Stimulated activated naive CD4-positive, alpha-beta T cell (primary cell): ENCODE results near the gene JSRP1.

Experiments used
- DNase-seq, 6 experiments: peaks; one replicate each; lab custom pipeline; 2025; lab: John Stamatoyannopoulos, UW

The JSRP1 gene

DNA sequence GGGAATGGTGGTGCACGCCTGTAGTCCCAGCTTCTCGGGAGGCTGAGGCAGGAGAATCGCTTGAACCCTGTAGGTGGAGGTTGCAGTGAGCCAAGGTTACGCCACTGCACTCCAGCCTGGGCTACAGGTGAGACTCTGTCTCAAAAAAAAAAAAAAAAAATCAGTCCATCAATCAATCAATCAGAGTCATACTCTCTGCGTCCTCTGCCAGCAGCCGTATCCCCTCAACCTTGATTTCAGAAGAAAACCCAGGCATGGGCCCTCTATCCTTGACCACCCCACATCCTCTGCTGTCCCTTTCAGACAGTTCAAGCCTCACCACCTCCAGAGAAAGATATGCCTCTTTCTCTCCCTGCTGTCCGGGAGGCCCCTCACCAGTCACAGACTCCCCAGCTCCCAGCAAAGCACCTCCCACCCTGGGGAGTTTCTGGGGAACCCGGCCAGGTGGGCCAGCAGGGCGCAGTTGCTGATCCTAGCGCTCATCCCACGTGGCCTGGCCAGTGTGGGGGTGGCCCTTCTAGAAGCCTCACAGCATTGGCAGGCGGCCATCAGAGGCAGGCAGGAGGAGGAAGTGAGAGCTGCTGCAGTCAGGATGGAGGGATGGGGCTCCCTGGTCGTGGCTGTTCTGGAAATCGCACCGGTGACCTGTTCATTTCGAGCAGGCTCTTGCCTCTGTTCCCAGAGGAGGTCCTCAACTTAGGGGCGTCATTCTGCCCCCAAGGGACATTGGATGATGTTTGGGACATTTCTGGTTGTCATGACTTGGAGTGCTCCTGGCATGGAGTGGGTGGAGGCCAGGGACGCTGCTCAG is 10.2 kb upstream of the JSRP1 start:
- peak in 3 of 6 experiments; percentile 17 to 43 (median 19) for DNase-seq

DNA sequence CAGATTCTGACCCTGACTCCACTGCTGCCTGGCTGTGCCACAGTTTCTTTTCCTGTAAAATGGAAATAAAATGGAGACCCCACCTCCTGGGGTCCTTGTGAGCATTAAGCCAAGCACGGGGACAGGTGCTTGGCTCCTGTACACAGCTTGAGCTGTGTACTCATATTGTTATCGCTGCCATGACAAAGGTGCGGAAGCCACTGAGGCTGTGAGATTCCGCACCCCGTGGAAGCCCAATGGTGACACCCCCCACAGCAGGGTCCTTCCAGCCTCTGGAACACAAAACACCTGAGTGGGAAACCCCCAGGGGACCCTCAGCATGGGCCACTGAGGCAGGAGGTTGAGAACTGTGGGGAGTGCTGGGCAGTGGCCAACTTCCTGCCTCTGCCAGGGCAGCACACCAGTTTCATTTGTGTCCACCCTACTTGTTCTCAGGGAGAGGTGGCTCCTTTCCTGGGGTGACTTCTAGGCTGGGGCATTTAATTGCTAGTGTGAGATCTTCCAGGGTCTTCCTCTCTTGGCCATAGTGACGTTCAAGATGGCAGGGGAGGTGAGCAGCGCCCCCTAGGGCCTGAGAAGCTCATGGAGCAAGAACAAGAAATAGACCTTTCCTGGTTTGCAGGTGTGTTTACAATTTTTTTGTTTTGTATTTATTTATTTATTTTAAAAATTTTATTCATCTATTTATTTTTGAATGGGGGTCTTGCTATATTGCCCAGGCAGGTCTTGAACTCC is 5.4 kb upstream of the JSRP1 start:
- peak in 4 of 6 experiments; percentile 24 to 39 (median 26) for DNase-seq

DNA sequence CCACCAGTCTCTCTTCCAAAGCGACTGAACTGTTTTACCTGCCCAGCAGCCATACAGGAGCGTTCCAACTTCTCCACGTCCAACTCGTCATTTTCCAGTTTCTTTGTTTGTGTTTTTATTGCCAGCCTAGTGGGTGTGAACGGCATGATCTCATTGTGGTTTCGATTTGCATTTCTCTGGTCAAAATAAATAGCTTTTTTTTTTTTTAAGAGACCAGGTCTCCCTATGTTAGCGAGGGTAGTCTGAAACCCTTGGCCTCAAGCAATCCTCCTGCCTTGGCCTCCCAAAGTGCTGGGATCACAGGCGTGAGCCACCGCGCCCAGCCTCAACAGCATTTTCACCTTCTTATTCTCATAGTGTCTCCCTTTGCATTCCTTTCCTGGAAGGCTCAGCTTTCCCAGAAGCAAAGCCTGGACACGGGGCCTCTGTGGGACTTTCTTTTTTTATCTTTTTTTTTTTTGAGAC is 4.2 kb upstream of the JSRP1 start:
- no peak for DNase-seq

DNA sequence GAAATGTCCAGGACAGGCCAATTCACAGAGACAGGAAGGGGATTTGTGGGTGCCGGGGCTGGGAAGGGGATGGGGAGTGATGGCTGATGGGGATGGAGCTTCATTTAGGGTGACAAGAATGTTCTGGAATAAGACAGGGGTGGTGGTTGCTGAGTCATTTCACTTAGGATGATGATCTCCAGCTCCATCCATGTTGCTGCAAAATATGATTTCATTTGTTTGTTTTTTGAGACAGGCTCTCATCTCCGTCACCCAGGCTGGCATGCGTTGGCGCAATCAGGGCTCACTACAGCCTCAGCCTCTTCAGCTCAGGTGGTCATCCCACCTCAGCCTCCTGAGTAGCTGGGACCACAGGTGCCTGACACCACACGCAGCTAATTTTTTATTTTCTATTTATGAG is 3.1 kb upstream of the JSRP1 start:
- DNase-seq = no peak

DNA sequence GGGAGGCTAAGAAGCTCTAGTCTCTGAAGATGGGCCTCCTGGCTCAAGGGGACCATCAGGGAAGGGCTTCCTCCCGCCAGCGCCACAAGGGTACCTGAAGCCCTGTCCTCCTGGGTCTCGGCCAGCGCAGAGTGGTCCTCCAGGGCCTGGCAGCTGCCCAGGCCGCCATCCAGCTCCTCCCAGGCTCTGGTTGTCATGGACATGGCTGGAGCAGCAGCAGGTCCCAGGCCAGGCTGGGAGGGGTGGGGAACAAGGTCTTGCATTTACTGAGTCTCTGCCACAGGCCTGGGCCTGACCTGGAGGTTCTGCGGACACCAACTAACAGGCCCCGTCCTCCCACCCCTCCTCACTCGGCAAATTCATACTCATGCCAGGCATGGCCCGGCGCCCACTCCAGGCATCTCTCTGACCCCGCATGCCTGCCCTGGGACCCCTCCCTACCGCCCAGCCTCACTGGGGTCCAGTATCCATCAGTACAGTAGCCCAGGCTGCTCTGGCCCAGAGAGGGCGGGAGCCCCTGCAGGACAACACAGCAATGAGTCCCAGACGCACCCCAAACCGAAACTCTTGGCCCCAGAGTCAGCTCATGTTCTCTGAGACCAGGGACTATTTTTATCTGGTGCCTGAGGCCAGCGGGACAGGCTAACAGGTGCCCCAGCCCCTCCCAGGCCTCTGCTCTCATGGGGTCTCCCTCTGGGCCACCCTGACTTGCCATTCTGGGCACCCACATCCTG is 938 bp downstream of the JSRP1 start:
- no peak for DNase-seq

DNA sequence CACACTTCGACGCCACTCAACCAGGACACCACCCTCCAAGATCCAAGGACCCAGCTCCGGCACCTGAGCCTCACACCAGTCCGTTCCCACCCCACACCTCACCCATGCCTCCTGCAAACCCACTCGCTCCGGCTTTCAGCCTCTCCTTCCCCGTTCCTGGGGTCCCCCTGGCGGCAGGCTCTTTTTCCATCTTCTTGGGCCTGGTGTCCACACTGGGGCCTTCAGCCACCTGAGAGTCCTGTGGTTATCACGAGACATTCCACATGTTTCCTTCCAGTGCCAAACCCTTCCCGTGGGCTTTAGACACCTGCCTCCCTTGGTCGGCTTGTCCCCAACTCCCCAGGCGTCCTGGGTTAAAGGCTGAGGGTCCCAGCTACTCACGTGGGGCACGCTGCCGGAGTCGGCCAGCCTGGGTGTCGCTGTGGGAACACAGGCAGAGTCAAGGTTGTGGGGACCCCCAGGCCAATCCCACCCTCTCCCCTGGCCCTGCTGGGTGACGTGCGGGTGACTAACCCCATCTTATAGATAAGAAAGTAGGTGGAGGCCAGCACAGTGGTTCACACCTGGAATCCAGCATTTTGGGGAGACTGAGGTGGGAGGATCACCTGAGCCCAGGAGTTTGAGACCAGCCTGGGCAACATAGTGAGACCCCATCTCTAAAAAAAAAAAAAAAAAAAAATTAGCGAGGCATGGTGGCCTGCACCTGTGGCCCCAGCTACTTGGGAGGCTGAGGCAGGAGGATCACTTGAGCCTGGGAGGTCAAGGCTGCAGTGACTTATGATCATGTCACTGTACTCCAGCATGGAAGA is 1.9 kb downstream of the JSRP1 start:
- no peak for DNase-seq

DNA sequence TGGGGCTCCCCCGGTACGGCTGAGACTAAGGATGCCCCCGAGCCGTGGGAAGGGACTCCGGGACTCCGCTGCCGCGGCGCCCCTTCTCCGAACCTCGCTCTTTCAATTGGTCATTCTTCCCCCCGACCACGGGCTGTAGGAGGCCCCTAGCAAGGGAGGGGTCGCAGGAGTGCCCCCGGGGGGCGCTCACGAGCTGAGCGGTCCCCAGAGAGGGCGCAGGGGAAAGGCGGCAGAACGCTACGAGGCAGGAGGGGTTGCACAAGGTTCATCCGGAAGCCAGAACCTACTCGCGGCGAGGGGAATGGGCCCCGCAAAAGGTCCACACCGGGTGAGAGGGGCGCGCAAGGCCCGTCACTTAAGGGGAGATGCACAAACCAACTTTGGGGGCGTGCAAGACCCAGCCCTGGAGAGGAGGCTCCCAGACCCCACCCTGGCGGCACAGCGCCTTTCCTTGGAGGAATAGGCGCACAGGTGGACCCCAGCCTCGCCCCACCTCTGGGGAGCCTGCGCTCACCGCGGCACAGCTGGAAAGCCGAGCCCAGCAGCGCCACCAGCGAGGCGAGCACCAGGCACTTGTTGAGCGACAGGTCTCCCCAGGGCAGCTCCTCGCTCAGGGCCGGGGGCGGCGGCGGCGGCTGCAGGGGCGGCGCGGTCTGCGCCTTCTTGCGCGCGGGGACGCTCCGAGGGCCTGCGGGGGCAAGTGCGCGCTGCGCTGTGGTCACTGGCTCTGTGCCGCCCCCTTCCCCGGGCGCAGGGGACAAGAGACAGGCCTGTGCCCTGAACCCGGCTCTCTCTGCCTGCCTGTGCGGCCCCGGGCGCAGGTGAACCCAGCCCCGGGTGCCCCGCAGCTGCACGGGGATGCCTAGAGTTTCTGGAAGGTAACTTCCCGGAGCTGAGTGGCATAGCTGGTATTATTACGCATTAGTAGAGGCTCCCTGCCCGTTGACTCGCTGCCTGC is 2.8 kb downstream of the JSRP1 start:
- DNase-seq = peak; percentile 13 to 66 (median 41)

DNA sequence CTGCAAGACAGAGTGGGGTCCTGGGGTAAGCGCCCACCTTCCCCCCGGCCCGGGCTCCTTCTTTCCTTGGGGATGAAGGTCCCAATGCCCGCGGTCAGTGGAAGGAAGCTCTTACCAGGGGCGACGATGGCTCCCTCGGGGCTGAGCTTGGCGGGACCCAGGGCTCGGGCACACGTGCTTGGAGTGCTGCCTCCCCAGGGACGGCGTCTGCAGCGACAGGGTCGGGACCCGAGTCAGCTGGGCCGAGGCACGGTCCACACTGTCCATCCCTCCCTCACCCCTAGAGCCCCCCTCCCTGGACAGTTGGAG is 3.5 kb downstream of the JSRP1 start:
- no peak for DNase-seq

DNA sequence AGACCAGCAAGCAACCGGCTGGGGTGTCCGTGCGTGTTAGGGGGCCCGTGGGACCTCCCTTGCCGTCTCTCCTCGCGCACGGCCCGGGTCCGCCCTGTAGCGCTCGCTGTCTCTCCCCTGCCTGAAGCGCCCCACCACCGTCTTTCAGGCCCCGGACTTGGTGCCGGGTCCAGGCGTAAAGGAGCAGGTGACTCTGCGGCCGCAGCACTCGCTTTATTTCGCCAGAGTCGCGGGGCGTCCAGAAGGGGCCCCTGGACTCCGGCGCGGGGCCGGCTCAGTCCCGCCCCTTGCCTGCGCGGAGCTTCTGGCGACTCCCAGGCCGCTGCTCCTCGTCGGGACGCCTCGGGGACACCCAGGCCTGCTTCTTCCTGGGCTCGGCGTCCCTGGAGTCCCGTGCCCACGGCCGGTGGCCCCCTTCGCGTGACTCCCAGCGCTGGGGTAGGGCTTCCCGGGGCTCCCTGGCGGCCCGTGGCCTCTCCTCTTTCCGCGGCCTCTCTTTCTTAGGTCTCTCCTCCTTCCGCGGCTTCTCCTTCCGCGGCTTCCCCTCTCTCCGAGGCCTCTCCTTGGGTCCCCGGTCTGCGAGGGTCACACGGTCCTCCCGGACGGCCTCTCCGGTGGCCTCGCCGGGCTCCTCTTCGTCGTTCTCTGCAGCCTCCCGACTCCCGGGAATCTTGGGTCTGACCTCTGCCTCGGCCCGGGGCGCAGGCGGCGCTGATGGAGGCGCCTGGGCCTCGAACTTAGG is 4.0 kb downstream of the JSRP1 start:
- DNase-seq = peak in 2 of 6 experiments; percentile 35 to 50

DNA sequence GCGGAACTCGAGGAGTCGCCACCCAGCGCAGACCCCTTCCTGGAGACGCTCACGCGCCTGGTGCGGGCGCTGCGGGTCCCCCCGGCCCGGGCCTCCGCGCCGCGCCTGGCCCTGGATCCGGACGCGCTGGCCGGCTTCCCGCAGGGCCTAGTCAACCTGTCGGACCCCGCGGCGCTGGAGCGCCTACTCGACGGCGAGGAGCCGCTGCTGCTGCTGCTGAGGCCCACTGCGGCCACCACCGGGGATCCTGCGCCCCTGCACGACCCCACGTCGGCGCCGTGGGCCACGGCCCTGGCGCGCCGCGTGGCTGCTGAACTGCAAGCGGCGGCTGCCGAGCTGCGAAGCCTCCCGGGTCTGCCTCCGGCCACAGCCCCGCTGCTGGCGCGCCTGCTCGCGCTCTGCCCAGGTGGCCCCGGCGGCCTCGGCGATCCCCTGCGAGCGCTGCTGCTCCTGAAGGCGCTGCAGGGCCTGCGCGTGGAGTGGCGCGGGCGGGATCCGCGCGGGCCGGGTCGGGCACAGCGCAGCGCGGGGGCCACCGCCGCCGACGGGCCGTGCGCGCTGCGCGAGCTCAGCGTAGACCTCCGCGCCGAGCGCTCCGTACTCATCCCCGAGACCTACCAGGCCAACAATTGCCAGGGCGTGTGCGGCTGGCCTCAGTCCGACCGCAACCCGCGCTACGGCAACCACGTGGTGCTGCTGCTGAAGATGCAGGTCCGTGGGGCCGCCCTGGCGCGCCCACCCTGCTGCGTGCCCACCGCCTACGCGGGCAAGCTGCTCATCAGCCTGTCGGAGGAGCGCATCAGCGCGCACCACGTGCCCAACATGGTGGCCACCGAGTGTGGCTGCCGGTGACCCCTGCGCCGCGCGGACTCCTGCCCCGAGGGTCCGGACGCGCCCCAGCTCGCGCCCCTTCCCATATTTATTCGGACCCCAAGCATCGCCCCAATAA is 4.8 kb downstream of the JSRP1 start:
- DNase-seq = peak in 2 of 6 experiments; percentile 17 to 34

DNA sequence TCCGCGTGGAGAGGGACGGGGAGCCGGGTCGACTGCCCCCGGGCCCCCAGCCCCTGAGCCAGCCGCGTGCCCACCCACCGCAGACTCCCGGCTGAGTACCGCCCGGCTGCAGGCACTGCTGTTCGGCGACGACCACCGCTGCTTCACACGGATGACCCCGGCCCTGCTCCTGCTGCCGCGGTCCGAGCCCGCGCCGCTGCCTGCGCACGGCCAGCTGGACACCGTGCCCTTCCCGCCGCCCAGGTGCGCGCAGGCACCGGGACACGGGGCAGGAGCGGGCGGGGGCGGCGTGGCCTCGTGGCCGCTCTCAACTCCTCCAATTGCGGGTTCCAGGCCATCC is 5.5 kb downstream of the JSRP1 start:
- DNase-seq = no peak

DNA sequence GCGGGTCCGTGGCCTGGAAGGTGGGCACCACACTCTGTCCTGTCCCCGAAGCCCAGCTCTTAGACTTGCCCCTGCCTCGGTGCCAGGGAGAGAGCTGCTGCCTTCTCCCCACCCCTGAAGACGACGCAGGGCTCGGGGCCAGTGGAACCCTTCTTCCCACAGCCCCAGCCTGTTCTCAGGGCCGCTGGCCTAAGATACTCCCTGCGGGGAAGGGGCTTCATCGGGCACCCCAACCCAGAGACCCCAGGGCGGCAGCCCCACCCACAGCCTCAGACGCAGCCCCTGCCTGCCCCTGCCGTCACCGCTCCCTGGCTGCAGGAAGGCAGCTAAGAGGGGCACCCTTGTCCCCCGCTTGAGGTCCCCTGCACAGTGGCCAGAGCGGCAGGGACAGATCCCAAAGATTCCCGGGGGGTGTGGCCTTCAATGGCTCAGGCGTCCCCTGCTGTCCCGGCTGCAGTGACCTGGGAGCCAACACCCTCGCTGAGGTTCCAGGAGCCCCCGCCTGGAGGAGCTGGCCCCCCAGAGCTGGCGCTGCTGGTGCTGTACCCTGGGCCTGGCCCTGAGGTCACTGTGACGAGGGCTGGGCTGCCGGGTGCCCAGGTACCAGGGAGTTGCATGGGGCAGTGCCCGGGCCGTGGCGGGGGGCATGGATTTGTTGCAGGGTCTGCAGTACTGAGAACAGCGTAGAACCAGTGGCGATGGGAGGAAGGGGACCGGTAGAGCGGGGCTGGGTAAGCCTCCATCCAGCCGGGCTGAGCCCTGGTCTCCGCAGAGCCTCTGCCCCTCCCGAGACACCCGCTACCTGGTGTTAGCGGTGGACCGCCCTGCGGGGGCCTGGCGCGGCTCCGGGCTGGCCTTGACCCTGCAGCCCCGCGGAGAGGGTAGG is 6.1 kb downstream of the JSRP1 start:
- DNase-seq = no peak

DNA sequence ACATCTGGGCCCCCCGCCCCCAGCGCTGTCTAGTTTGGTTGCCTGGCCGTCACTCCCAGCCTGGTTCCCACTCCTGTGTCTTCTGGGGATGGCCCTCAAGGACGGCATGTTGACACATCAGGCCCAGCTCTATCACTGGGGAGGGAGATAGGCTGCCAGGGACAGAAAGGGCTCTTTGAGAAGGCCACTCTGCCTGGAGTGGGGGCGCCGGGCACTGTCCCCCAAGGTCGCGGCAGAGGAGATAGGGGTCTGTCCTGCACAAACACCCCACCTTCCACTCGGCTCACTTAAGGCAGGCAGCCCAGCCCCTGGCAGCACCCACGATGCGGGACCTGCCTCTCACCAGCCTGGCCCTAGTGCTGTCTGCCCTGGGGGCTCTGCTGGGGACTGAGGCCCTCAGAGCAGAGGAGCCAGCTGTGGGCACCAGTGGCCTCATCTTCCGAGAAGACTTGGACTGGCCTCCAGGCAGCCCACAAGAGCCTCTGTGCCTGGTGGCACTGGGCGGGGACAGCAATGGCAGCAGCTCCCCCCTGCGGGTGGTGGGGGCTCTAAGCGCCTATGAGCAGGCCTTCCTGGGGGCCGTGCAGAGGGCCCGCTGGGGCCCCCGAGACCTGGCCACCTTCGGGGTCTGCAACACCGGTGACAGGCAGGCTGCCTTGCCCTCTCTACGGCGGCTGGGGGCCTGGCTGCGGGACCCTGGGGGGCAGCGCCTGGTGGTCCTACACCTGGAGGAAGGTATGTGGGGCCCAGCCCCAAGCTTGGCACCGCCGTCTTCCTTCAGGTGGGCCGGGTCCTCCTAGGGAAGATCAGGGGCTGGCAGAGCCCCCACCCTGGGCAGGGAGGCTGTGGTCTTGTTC is 7.0 kb downstream of the JSRP1 start, which contains the start of gene AMH:
Gene AMH (plus strand): TSS at position 314 of the 857 bp plus-strand sequence. CDS start 10 bp downstream, at position 324.
- no peak for DNase-seq

DNA sequence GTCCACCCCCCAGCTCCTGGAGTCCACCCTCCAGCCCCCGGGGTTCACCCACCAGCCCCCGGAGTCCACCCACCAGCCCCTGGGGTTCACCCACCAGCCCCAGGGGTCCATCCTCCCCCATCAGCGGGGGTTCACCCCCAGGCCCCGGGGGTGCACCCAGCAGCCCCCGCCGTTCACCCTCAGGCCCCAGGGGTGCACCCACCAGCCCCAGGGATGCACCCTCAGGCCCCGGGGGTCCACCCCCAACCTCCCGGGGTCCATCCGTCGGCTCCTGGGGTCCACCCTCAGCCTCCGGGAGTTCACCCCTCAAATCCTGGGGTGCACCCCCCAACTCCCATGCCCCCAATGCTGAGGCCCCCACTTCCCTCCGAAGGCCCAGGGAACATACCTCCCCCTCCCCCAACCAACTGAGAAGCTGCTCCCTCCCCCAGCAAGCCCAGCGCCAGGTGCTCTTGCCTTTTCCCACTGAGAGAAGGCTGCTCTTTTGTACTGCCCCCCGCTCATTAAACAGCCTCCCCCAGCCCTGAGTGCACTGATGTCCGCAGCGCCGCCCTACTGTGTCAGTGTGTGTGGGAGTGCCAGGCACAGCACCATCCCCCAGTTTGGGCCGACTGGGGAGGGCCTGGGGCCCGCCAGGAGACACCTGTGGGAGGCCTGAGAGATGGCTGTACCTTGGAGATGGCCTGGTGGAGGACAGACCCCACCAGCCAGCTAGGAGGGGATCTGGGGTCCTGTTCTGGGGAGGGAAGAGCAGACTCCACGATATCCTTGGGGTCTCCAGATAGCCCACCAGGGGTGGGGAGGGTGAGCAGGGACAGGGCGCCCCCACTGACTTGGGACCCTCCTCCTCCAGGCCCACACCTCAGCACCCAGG is 7.8 kb downstream of the JSRP1 start:
- DNase-seq = no peak

DNA sequence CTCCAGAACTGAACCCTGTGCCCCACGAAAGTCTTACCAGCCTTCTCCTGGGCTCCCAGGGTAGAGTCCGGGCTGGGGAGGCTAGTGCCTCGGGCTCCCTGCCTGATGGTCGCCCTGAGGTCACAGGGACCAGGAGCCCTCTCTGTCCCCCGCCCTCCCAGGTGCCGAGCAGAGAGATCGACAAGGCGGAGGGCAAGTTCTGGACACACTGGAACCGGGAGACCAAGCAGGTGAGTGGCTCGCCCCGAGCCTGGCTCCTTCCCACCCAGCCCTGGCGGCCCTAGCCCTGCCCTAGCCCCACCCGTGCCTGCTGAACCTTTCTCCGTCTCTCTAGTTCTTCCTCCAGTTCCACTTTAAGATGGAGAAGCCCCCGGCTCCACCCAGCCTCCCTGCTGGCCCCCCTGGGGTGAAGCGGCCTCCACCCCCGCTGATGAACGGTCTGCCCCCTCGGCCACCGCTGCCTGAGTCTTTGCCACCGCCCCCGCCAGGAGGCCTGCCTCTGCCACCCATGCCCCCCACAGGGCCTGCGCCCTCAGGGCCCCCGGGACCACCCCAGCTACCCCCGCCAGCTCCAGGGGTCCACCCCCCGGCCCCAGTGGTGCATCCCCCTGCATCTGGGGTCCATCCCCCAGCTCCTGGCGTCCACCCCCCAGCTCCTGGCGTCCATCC is 8.7 kb downstream of the JSRP1 start:
- no peak for DNase-seq
